ENCODE results near the gene SASS6. TPM values are rescaled to one million over a fixed set of nuclear protein-coding genes. Genes with fewer than 3 reads are reported as not detected.

Gene SASS6
- total RNA-seq, 1 experiment from 2014 or later, result 8.7 TPM

DNA sequence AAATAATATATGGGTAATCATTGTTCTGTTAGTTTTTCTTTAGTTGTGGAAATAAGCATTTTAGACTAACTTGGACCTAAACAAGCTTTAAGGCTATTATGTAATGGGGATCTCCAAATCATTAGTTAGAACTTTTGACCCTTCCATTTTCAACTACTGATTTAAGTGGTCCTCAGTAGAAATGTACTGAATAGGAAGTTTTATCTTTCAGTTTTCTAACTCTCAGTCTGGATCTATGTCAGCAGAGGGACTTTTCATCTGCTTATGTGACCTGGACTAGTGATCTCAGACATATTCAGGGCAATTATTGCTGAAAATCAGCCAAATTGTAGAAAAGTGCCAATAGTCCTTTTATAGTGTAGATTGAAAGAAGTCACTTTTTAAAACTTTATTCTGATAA, 56.0 kb downstream of the SASS6 start:
- no peaks in the 10 kb centered on the region; the same call in 1 of the 2 replicates for H4K20me1 ChIP-seq (ENCODE audit: insufficient read depth)
- H3K27ac ChIP-seq, result no peak overlapping the region
- no peak overlapping the region for H3K4me2 ChIP-seq
- H3K27me3 ChIP-seq (ENCODE audit: insufficient read depth, low read depth), result no peaks in the 10 kb centered on the region
- peaks cover 14% of the 10 kb centered on the region for H3F3A ChIP-seq (ENCODE audit: insufficient read depth, low read depth)
- H3K79me2 ChIP-seq (ENCODE audit: low read depth), result no peaks in the 10 kb centered on the region
- ChIA-PET CTCF (no interaction called here), POLR2A (ENCODE audit: unreplicated experiment) (interaction anchor here (0.6 to 0.7 kb wide), 2 partner anchors 19 to 93 kb away, joined by 3 to 4 read pairs; no protein-coding TSS in a partner anchor)
- H3K9me3 ChIP-seq (ENCODE audit: insufficient read depth, low read depth), result no peaks in the 10 kb centered on the region
- intact Hi-C loops (cut with micrococcal nuclease; ENCODE audit: unreplicated experiment), result no loop called here
- H3K4me3 ChIP-seq, result no peak overlapping the region
- no peaks in the 10 kb centered on the region for H3K9me2 ChIP-seq (ENCODE audit: insufficient read depth)
- H2AFZ ChIP-seq, result no peak overlapping the region
- no peaks in the 10 kb centered on the region for H3K4me1 ChIP-seq (replicated peaks; ENCODE audit: insufficient read depth)
- peaks cover 47% of the 10 kb centered on the region for H3K36me3 ChIP-seq (ENCODE audit: low read depth)
- DNase-seq, result no peak
- TF ChIP-seq EZH2 (IDR thresholded peaks at IDR 0.05; ENCODE audit: low read depth), result no peak
- TF ChIP-seq, protein P1, sequence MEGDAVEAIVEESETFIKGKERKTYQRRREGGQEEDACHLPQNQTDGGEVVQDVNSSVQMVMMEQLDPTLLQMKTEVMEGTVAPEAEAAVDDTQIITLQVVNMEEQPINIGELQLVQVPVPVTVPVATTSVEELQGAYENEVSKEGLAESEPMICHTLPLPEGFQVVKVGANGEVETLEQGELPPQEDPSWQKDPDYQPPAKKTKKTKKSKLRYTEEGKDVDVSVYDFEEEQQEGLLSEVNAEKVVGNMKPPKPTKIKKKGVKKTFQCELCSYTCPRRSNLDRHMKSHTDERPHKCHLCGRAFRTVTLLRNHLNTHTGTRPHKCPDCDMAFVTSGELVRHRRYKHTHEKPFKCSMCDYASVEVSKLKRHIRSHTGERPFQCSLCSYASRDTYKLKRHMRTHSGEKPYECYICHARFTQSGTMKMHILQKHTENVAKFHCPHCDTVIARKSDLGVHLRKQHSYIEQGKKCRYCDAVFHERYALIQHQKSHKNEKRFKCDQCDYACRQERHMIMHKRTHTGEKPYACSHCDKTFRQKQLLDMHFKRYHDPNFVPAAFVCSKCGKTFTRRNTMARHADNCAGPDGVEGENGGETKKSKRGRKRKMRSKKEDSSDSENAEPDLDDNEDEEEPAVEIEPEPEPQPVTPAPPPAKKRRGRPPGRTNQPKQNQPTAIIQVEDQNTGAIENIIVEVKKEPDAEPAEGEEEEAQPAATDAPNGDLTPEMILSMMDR (conservative IDR thresholded peaks at IDR 0.05), result no peak
- no TSS peak for BruUV-seq (replicated peaks)

DNA sequence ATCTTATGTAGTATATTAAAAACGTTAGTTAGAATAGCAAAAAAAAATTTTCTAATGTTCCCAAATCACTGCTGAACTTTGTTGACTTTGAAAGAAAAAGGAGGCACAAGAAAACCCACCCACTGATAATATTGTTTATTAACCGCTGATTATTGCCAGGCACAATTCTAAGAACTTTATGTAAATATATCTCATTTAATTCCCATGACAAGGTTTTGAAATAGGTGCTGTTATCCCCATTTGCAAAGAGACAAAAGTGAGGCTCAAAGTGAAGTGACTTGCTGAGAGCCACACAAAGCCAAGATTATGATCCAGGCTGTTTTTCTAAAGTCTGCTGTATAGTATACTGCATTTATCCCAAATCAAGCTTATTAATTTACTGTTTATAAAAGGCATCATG, 56.4 kb downstream of the SASS6 start:
- intact Hi-C loops (cut with micrococcal nuclease; ENCODE audit: unreplicated experiment), result no loop called here
- DNase-seq, result no peak
- H3K4me2 ChIP-seq, result no peak overlapping the region
- no peaks in the 10 kb centered on the region for H3K79me2 ChIP-seq (ENCODE audit: low read depth)
- no peaks in the 10 kb centered on the region for H3K4me1 ChIP-seq (replicated peaks; ENCODE audit: insufficient read depth)
- peaks cover 43% of the 10 kb centered on the region for H3K36me3 ChIP-seq (ENCODE audit: low read depth)
- H3K4me3 ChIP-seq, result no peak overlapping the region
- H3K9me2 ChIP-seq (ENCODE audit: insufficient read depth), result no peaks in the 10 kb centered on the region
- H4K20me1 ChIP-seq (ENCODE audit: insufficient read depth), result no peaks in the 10 kb centered on the region; the same call in 1 of the 2 replicates
- no peak overlapping the region for H2AFZ ChIP-seq
- ChIA-PET CTCF (no interaction called here), POLR2A (ENCODE audit: unreplicated experiment) (no interaction called here)
- TF ChIP-seq, protein P1 (conservative IDR thresholded peaks at IDR 0.05), result no peak
- no peak for TF ChIP-seq EZH2 (IDR thresholded peaks at IDR 0.05; ENCODE audit: low read depth)
- no TSS peak for BruUV-seq (replicated peaks)
- no peaks in the 10 kb centered on the region for H3K27me3 ChIP-seq (ENCODE audit: insufficient read depth, low read depth)
- no peaks in the 10 kb centered on the region for H3K9me3 ChIP-seq (ENCODE audit: insufficient read depth, low read depth)
- no peak overlapping the region for H3K27ac ChIP-seq
- H3F3A ChIP-seq (ENCODE audit: insufficient read depth, low read depth), result peaks cover 10% of the 10 kb centered on the region

DNA sequence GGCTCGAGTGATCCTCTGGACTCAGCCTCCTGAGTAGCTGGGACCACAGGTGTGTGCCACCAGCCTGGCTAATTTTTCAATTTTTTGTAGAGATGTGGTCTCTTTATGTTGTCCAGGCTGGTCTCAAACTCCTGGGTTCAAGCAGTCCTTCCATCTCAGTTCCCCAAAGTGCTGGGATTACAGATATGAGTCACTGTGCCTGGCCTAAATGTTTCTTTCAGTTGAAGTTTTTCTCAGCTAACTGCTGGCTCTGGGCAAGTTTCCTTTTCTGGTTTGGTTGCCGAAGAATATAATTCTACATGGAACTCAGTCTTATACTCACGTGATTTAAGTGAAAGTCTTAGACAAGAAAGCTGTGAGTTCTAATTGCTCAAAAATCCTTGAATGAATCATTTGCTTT, 57.0 kb downstream of the SASS6 start:
- H3K4me3 ChIP-seq, result no peak overlapping the region

More for the DNA sequence above, 57.0 kb downstream of the SASS6 start:
- CTCF ChIA-PET, result no interaction called here
- H3K9me3 ChIP-seq (ENCODE audit: insufficient read depth, low read depth), result no peaks in the 10 kb centered on the region
- H3K4me1 ChIP-seq (replicated peaks; ENCODE audit: insufficient read depth), result no peaks in the 10 kb centered on the region
- H3K27me3 ChIP-seq (ENCODE audit: insufficient read depth, low read depth), result no peaks in the 10 kb centered on the region
- H3K9me2 ChIP-seq (ENCODE audit: insufficient read depth), result no peaks in the 10 kb centered on the region
- no peak overlapping the region for H2AFZ ChIP-seq
- H4K20me1 ChIP-seq (ENCODE audit: insufficient read depth), result peaks cover 2% of the 10 kb centered on the region; the same call in 1 of the 2 replicates
- H3K27ac ChIP-seq, result 0 out of 2 replicates have a peak overlapping the region, but pooled peaks have one; percentile 4
- H3F3A ChIP-seq (ENCODE audit: insufficient read depth, low read depth), result peaks cover 5% of the 10 kb centered on the region
- DNase-seq, result no peak
- no TSS peak for BruUV-seq (replicated peaks)
- intact Hi-C loops (cut with micrococcal nuclease; ENCODE audit: unreplicated experiment), result no loop called here
- no peaks in the 10 kb centered on the region for H3K79me2 ChIP-seq (ENCODE audit: low read depth)
- peaks cover 38% of the 10 kb centered on the region for H3K36me3 ChIP-seq (ENCODE audit: low read depth)
- POLR2A ChIA-PET (ENCODE audit: unreplicated experiment), result no interaction called here
- H3K4me2 ChIP-seq, result no peak overlapping the region
- TF ChIP-seq, protein P1 (conservative IDR thresholded peaks at IDR 0.05), result no peak
- TF ChIP-seq EZH2 (IDR thresholded peaks at IDR 0.05; ENCODE audit: low read depth), result no peak

Data from PC-9 (cell line).